HG03064 (cell line): ENCODE data around the gene MSI2.

Experiments used
- ATAC-seq: cut with Tn5 transposase; IDR thresholded peaks from one replicate; pipeline ENCODE4 v1.9.1; 2021; ENCODE audit warnings: low read depth; ENCODE audit not compliant: unreplicated experiment

The MSI2 gene

DNA sequence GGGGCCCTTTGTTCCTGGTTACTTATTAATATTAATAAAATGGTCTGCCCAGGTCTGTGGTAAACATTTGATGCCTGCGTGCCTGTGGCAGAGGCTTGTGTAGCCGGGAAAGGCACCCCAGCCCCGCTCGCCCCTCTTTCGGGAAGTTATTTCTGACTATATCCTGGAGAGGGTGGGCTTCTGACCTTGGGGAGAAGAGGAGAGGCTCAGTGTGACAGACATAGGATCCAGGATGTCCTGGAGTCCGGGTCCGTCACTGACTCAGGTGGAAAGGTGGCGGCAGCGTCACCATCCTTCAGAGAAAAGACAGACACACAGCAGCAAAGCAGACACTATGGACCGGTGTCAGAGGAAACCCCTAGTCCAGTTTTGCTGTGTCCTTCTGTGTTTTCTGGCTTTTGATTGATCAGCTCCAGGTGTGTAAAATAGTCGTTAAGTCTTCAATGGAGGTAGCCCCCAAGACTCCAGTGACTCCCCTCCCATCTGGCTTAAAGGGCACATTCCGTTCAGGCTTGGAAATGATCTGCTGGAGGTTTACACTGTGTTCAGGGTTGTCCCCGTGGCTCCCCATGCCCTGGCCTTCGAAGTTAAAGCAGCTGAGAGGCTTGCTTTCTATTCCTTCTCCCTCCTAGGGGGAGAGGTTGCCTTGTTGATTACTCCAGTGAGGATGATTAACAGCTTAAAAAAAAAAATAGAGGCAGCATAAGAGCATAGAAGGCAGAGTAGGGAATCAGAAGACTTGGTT is 407.2 kb downstream of the MSI2 start:
- ATAC-seq, result no peak

DNA sequence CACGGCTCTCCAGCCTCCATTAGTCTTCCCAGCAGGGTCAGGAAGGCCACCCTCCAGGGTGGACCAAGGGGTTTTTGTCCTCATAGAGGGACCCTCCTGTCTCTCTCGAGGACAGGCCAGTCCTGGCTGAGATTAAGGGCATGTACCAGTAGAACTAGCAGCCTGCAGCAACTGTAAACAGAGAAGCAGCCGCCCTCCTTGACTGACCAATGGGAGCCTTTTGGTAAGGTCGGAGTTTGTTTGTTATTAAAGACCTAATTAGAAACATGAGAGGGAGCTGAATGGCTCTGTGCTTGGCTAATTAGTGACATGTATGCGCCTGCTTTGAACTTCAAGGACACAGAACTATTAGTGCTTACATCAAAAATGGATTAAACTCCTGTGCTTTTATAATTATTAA is 408.8 kb downstream of the MSI2 start:
- ATAC-seq, result no peak

DNA sequence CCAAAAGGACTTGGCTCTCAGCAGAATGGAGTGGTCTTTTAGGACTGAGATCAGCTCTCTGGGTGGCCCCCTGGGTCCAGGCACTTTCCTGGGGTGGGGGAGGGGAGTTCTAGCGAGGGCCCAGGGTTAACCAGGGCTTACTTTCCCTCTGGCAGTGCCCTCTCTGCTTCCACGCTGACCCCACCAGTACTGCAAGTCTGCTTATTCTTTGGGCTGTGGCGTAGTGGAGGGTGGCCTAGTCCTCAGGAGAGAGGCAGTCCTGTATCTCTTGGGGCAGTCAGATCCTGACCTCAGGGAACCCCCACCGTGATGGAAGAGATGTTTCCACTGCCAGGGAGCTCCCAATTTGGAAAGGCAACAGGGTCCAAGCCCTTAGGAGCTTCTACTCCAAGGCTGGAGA is 409.4 kb downstream of the MSI2 start:
- no peak for ATAC-seq

DNA sequence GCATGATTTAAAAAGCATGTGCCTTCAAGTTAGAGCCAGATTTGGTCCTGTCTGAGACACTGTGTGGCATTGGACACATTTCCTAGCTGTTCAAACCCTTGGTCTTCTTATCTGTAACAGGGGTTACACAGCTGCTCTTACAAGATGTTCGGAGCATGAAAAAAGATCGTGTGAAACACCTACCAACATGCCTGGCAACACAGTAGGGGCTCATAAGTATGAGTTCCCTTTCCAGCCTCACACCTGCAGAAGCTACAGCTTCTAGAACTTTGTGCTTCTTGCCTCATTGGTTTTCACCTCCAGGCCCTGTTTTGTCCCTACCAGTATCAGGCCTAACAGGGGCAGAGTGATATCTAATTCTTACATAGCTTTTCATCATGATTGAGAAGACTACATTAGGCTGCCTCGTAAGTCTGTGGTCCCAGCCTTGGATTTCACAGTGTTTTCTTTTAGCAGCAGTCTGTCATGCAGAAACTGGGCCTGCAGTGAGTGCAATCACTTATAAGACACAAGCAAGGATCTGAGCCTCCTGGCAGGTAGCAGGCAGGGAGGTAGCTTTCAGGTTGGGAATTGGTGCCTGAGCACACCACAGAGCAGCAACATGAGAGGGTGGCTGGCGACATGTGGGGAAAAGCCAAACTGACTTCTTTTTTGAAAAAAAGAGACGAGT is 410.0 kb downstream of the MSI2 start:
- ATAC-seq, result no peak

DNA sequence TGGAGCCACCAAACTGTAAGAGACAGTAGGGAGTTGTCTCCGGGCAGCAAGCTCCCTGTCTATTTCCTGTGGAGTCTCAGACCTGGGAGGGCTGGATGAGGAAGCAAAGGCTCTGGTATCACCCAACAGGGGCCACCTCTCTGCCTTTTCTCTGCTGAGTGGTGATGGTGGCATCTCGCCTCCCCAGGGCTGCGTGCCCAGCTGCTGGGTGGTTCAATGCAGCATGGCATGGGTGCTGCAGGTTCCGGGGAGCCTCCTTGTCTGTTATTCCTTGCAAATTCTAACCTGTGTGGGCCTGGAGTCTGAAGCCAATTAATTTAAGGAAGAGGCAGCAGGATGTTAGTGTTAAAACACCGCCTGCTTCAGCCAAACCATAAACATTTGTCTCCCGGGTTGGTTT is 410.6 kb downstream of the MSI2 start:
- ATAC-seq, result no peak

DNA sequence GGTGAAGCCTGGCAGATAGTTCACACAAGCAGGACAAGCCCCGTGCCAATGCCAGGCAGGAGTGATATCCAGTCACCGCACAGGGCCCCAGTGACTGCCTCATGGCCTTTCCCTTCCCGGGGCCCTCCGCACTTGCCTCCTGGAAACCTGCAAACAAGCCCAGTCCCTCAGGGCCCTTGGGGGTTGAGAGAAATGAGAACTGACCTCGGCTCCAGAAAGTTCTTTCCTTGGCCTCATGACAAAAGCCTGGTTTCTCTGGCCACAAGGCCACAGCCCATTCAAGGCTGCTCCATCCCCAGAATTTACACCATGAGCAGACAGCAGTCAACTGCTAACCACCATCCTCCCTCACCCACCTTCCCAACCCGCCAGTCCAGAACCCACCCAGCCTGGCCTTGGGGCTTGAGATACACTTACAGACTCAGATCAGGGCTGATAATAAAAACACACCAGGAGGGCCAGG is 411.2 kb downstream of the MSI2 start:
- ATAC-seq, result no peak

DNA sequence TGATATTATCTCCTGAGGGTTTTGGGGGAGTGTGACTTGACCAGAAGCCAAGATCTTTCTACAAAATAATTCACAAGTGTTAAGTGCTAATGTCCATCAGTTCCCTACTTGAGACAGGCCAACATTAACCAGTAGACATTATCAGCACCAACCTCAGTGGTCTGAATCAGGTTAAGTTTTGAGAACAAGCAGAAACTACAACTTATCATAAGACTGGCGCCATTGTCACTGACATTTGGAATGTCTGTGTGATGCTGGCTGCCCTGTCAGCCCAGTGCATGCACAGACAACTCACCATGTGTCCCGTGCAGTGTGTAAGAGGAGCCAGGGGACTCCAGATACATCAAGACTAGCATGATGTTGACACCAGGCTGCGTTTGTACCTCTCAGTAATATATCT is 412.0 kb downstream of the MSI2 start:
- no peak for ATAC-seq

DNA sequence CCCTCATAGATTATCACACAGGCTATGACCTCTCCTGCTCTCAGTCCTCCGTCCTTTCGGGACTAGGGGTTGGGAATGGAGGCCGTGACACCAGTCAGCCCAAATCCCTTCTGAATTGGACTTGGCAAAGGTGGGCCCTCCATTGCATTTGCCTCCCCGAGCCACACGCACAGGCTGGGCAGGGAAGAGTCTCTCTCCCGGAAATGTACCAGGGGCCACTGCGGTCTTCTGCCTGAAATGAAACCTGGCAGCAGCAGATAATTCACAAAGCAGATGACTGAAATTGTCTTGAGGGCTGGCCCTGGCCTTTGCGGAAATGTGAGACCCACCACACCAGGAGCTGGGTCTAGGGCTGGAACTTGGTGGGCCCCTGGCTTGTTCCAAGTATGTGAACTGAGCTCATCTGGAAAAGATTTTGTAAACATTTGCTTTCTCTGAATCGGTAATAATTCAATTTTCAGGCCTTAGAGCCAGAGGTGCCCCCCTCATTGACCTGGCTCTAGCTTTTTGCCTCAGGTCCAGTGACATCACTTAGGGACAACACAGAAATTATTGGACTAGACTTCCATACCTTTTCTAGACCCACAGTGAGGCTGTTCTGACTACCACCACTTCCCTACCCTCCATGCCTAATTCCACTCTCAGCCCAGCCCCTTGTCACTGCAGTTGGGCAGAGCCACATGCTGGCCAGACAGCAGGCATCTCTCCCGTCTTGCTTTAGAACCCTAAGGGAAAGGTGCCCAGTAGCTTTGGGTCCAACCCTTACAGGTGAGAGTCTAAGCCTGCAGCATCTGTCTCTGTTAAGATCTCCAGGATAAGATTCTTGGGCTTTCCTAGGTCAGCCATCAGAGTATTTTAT is 413.6 kb downstream of the MSI2 start:
- ATAC-seq, result no peak

DNA sequence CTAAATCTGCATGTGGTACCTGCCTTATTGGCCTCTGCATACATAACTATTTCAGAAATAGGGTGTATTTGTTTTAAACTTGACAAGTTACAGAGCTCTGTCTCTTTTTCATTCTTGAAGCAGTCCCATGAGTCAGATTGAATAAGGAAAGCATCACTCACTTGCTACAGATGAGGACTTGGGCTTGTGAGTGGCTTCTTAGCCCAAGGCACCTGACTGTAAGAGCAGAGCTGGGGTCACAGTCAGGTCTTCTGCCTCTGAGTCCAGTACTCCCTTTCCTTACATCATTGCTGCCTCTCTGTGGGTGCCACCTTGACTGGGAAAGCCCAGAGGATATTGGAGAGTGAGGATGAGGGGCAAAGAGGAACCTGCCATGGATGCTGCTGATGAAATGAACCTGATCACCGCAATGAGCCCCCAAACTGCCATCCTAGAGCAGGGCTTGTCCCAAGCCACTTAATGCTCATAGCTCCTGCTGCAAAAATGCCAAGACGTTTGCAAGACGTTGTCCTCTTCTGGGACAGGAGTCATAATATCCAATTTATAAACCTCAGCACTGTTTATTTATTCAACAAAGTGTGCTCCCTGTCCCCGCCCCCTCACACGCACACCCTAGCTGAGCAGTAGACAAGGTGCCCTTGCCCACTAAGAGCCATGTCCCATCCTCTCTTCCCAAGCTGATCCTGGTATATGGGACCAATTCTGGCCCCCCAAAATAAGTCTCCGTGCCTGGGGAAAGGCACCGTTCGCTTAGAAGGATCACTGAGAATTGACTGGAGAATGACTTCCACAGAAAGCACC is 414.6 kb downstream of the MSI2 start:
- ATAC-seq, result no peak

DNA sequence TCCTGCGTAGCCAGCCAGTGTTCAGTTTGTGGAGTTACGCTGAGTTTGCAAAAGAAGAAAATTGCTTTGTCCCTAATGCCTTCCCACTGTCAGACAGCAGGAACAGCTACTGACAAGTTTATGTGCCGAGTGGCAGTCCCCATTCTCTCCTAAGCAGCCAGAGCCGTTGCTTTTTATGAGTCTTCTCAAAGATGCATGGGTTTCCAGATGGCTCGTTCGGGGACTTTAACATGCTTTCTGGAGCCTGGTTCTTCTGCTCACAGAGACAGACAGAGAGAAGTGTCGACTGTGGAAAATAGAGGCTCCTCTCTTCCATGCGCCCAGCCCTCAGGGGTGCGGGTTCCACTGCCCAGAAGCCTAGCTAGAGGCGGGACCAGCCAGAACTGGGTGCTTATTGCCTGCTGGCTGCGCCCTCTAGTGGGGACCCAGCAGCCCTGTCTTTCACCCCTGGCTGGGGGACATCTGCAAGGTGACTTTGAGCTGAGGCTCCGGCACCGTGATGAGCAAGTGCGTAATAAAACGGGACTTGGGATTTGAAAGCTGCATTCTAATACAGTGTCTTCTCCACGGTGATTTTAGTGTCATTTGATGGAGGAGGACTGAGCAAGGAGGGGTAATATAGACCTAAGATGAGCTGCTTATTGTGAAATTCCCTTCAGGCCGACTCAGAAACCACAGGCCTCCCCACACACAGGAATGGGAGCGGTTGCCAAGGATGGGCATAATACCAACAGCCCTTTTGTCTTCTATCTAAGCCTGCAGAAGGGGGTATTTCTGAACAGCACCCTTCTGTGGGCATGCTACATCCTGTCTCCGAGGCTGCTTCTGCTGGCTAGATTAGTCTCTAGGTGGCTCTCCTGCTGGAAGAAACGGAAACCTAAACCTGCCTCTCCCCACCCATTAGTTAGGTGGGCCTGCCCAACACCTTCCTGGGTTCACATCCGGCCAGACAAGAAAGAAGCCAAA is 415.6 kb downstream of the MSI2 start:
- ATAC-seq, result no peak

DNA sequence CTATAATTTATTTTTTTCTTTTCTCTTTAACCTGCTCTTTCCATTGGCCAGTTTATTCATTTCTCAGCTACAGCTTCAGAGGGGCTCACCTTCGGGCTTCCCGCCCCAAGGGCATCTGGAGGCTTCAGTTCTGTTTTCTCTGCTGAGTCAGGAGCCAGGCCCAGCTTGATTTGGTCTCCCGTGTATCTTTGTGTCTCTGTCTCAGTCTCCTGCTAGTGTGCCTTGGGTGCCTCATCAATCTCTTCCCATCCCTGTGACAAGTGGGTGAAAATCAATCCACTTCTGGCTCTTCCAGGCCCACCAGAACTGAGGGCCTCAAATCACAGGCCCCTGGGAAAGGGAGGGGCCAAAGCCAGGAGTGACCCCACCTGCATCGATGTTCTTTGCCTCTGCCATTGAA is 416.6 kb downstream of the MSI2 start:
- ATAC-seq, result no peak

DNA sequence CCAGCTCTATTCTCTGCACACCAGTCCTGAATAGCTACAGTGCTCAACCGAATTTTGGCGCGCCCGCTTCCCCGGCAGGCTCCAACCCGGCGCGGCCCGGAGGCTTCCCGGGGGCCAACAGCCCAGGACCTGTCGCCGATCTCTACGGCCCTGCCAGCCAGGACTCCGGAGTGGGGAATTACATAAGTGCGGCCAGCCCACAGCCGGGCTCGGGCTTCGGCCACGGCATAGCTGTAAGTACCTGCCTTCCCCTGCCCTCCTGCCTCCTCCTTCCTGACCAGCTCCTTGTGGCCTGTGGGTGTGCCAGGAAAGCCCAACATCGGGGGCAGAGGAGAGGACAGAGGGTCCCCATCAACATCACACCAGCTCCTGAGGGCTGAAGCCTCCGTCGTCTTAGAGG is 418.6 kb downstream of the MSI2 start:
- ATAC-seq, result no peak

DNA sequence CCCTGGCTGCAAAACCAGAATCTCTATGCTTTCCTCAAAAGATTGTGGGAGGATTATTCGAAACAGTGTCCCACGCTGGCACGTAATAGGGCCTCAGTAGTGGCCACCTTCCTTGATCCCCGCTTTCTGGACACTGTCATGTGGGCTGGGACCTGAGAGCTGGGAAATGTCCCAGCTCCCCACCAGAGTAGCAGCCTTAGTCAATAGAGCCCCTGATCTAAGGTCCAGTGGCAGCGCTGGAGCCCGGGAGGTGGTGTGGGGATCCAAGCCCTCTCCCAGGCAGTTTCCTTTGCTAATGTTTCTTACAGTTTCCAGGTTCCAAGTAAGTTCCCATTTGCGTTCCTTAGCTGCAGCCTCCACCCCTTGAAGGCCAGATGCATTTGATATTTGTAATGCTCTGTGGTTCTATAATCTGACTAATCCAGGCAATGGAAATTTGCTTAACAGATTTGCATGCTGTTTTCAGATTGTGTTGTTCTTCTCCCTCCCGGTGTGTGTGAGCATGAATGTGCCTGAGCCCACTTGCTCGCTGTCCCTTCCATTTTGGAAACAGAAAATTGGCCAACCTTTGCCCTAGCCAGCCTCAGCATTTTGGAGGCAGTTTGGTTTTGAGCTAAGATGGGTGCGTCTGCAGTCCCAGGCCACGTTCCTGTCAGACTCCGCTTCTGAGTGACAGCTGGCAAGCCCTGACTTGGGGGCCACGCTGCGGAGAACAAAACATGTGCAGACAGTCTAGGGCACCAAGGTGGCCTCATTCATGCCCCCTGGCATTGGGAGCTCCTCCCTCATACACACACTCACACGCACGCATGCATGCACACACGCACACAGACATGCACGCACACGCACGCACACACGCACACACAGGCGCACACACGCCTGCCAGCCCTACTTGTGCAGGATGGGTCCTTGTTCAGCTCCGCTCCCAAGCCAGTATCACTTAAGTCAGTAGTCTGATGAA is 419.4 kb downstream of the MSI2 start:
- ATAC-seq, result no peak

DNA sequence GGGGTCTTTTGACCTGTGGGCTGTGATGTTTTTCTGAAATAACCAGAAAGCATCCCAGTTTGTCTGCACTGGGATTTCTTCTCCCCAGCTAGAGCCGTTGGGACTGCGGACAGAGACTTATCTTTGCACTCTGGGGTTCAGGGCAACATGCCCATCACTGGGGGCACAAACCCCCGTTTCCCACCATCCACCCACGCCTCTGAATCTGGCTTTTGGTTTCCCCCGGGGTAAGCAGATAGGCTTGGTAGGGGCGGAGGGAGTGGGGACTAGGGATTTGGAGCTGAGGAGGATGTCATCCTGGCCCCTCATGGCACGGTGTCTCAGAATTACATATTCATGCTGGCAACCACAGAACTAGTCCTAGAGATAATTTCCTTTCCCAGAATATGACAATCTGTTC is 420.2 kb downstream of the MSI2 start:
- ATAC-seq, result no peak

DNA sequence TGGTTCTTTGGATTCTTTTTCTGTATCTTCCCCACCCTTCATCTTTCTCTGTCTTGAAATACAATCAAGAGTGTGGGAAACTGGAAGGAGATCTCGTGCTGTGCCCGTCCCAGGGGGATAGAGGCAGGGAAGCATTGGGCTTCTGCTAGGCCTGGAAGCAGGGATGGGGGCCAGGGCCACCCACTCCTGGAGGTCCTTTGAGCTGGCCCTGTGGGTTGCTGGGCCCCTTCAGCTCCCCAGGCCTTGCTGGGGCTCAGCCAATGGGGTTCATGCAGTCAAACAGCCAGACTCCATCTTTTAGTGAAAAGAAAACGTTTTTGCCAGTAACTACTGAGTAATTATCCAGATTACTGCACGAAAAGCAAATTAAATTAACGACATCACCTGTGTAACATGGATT is 421.0 kb downstream of the MSI2 start:
- ATAC-seq, result no peak

DNA sequence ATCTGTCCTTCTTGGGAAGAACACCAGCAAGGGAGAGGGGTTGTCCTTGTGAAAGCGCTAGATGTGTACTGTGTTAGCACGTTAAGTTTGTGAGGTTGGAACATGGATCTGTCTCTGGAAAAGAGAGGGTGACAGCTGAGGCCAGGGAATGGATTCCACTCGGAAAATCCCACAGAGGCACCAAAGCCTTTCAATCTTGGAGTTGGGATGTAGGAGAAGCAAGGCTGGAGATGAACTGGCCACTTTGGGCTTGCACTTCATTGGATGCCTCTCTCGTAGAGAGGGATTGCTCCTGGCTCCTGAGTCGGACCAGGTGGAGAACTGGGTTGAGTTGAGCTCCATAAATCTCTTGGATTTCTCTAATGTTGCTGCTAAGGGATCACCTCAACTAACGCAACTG is 421.5 kb downstream of the MSI2 start:
- no peak for ATAC-seq

DNA sequence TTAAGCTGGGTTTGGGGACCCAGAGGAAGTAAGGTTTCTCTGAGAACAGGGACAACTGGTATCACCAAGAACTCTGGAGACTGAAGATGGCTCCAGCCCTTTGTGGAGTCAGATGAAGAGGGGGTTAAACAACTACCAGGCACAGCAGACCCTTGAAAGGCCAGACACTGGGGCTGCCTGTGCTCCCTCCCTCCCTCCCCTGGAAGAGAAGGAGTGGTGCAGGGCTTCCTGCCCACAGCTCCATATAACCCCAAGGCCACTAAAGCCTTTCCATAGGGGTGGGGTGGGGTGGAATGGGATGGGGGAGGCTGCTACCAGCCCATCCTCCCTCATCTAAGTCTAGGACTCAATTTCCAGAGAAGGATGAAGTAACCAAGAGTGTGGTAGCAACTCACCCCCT is 422.1 kb downstream of the MSI2 start:
- no peak for ATAC-seq

DNA sequence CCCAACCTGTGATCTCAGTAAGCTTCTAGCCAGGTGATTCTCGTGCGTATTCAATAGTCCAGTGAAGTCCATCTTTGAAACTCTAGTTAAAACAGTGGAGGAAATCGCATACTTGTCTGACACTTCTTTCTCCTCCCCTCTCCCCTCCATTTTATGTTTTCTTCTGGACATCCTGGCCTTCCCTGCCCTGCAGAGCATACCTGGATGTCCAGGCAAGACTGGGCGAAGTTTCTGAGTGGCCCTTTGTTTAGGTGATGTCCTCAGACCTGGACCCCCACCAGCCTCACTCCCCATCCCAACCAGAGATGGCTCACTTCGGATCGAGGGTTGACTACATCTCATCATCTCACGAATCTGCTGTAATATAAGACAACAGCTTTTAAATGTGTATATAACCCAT is 423.0 kb downstream of the MSI2 start:
- ATAC-seq, result no peak
